Fibroblast of lung (primary cell): ENCODE results near the gene N4BP2. TPM values are rescaled to one million over a fixed set of nuclear protein-coding genes. Genes with fewer than 3 reads are reported as not detected.
"Not testable (repeated sequence)": the region's sequence is repeated elsewhere in the genome, so short reads cannot be mapped to it uniquely, and the experiment has no call there.

Experiments
- DNase-seq, 2 donors: peaks; one replicate each; pipeline versions ENCODE4 v3.0.0 to v3.0.0-alpha.2; 2010; ENCODE audit warnings: low read depth in 2 of 2
- H2AFZ ChIP-seq: 2 replicates; pipeline ENCODE4 v1.5.1; 2012; ENCODE audit warnings: low read length, control low read depth, inconsistent platforms
- H3K27ac ChIP-seq: 2 replicates; pipeline ENCODE4 v1.5.1; 2011; ENCODE audit warnings: low read length, control low read depth; ENCODE audit not compliant: insufficient read depth
- H3K27me3 ChIP-seq: 2 replicates; pipeline ENCODE4 v1.5.1; 2011; ENCODE audit warnings: mild to moderate bottlenecking, low read length; ENCODE audit not compliant: control insufficient read depth, insufficient read depth
- H3K36me3 ChIP-seq: 2 replicates; pipeline ENCODE4 v1.5.1; 2011; ENCODE audit warnings: low read length; ENCODE audit not compliant: control insufficient read depth, insufficient read depth
- H3K4me1 ChIP-seq: 2 replicates; pipeline ENCODE4 v1.5.1; 2011; ENCODE audit warnings: low read length; ENCODE audit not compliant: control insufficient read depth, insufficient read depth; ENCODE audit errors: extremely low read depth
- H3K4me2 ChIP-seq: 2 replicates; pipeline ENCODE4 v1.5.1; 2011; ENCODE audit warnings: low read length, control low read depth; ENCODE audit not compliant: insufficient read depth; ENCODE audit errors: extremely low read depth
- H3K4me3 ChIP-seq, 4 experiments: fragments of 200-600 bp in 1 of 4; sonication (generic) in 1 of 4; replicated peaks in 1 of 4; 2 replicates each; pipeline ENCODE4 v1.5.1; 2011 to 2016; ENCODE audit warnings: low read length in 4 of 4, low read depth in 3 of 4, mild to moderate bottlenecking in 3 of 4, control low read depth in 2 of 4, inconsistent platforms in 1 of 4, mixed read lengths in 1 of 4; ENCODE audit not compliant: insufficient read depth in 1 of 4; ENCODE audit errors: control extremely low read depth in 1 of 4
- H3K79me2 ChIP-seq: 2 replicates; pipeline ENCODE4 v1.5.1; 2012; ENCODE audit warnings: mild to moderate bottlenecking, low read length, inconsistent platforms; ENCODE audit not compliant: control insufficient read depth, insufficient read depth
- H3K9ac ChIP-seq: 2 replicates; pipeline ENCODE4 v1.5.1; 2011; ENCODE audit warnings: mild to moderate bottlenecking, low read length, control low read depth; ENCODE audit not compliant: insufficient read depth
- H3K9me3 ChIP-seq: 2 replicates; pipeline ENCODE4 v1.5.1; 2012; ENCODE audit warnings: low read depth, low read length; ENCODE audit not compliant: control insufficient read depth, insufficient read depth
- H4K20me1 ChIP-seq: 2 replicates; pipeline ENCODE4 v1.5.1; 2011; ENCODE audit warnings: low read length; ENCODE audit not compliant: control insufficient read depth, insufficient read depth; ENCODE audit errors: extremely low read depth
- CTCF ChIP-seq, 2 donors: IDR thresholded peaks in 1 of 2; conservative IDR thresholded peaks in 1 of 2; 1 replicate in 1 of 2; 2 replicates in 1 of 2; pipeline ENCODE4 v1.5.1; 2011 to 2012; ENCODE audit warnings: low read length in 2 of 2, control low read depth in 1 of 2, inconsistent platforms in 1 of 2, low read depth in 1 of 2, mild to moderate bottlenecking in 1 of 2
- EZH2 ChIP-seq: IDR thresholded peaks from 2 replicates; pipeline ENCODE4 v1.5.1; 2012; ENCODE audit warnings: low read length, control low read depth, mild to moderate bottlenecking; ENCODE audit errors: missing control alignments
- polyA plus RNA-seq, 2 donors: library from polyadenylated mRNA; depleted of rRNA in 1 of 2; stranded (reverse) in 1 of 2; unstranded in 1 of 2; fragments of >200 nt; gene quantifications; 2 replicates each; pipeline ENCODE4 v1.2.1, GENCODE V29; 2011 to 2012; ENCODE audit warnings: missing spikeins in 1 of 2
- total RNA-seq: library from RNA; depleted of rRNA; stranded (reverse); fragments of >200 nt; gene quantifications from 2 replicates; pipeline ENCODE4 v1.2.1, GENCODE V29; 2014

Gene N4BP2
- total and polyA plus RNA-seq, 2 donors (not counting 1 experiment from before 2014, with no cell fraction given): 3.0 to 5.3 TPM

- H2AFZ ChIP-seq, H3K4me1 ChIP-seq, H3K9me3 ChIP-seq, H3K79me2 ChIP-seq, H3K4me3 ChIP-seq, H3K27me3 ChIP-seq, H4K20me1 ChIP-seq, H3K9ac ChIP-seq, DNase-seq, H3K27ac ChIP-seq, H3K4me2 ChIP-seq, H3K36me3 ChIP-seq: not testable (repeated sequence)
These were observed 32.6 kb upstream of the N4BP2 start for GRCh38 chr4:40024049-40024448.

- Histone ChIP-seq H3K36me3 (no peaks in the 10 kb centered on the region), H4K20me1 (no peaks in the 10 kb centered on the region), H3K27me3 (no peaks in the 10 kb centered on the region), H3K4me1 (no peaks in the 10 kb centered on the region), H3K27ac (no peak overlapping the region), H3K4me3 (no peak overlapping the region), H3K4me2 (no peak overlapping the region), H3K79me2 (no peaks in the 10 kb centered on the region), H2AFZ (no peak overlapping the region), H3K9me3 (no peaks in the 10 kb centered on the region), H3K9ac (no peak overlapping the region)
- TF ChIP-seq CTCF (conservative IDR thresholded peaks at IDR 0.05 in 1 of 2, IDR thresholded peaks at IDR 0.05 in 1 of 2; ENCODE audit: low read depth in 1 of 2, low read length in 2 of 2) (no peak), EZH2 (no peak)
- no peak for DNase-seq
These were observed 23.9 kb upstream of the N4BP2 start for GRCh38 chr4:40032785-40033184.

GRCh38 chr4:40033613-40034012, 23.0 kb upstream of the N4BP2 start:
- DNase-seq: no peak

More at GRCh38 chr4:40033613-40034012, 23.0 kb upstream of the N4BP2 start:
- no peak overlapping the region for H3K4me3 ChIP-seq
- no peaks in the 10 kb centered on the region for H3K9me3 ChIP-seq
- H3K4me2 ChIP-seq: no peak overlapping the region
- H3K4me1 ChIP-seq: no peaks in the 10 kb centered on the region
- no peaks in the 10 kb centered on the region for H4K20me1 ChIP-seq
- no peak overlapping the region for H2AFZ ChIP-seq
- no peak overlapping the region for H3K27ac ChIP-seq
- H3K79me2 ChIP-seq: no peaks in the 10 kb centered on the region
- no peaks in the 10 kb centered on the region for H3K27me3 ChIP-seq
- H3K36me3 ChIP-seq: no peaks in the 10 kb centered on the region
- TF ChIP-seq CTCF (conservative IDR thresholded peaks at IDR 0.05 in 1 of 2, IDR thresholded peaks at IDR 0.05 in 1 of 2; ENCODE audit: low read depth in 1 of 2, low read length in 2 of 2) (no peak), EZH2 (no peak)
- no peak overlapping the region for H3K9ac ChIP-seq
